Measurements from ENCODE around the gene AQP1. TPM values are rescaled to one million over a fixed set of nuclear protein-coding genes. Genes with fewer than 3 reads are reported as not detected.

The AQP1 gene
- total and polyA plus RNA-seq, 2 of the 13 experiments (the other 11 are each of a cell fraction or from before 2014, with no cell fraction given), result not detected

GRCh38 chr7:30974605-30975255 lies 63.1 kb downstream of the AQP1 start (continued):
- TF ChIP-seq RAD21 (CRISPR knock-in tag; IDR thresholded peaks at IDR 0.05), result peak; percentile 65; the same call in 1 of the 2 replicates
- no peak for TF ChIP-seq NFYC (CRISPR knock-in tag; IDR thresholded peaks at IDR 0.05)
- TF ChIP-seq ZNF737 (CRISPR knock-in tag; IDR thresholded peaks at IDR 0.05; ENCODE audit: borderline replicate concordance), result no peak
- TF ChIP-seq ZNF503 (CRISPR knock-in tag; IDR thresholded peaks at IDR 0.05), result no peak
- no peak for TF ChIP-seq ZNF709 (CRISPR knock-in tag; IDR thresholded peaks at IDR 0.05)
- TF ChIP-seq RERE (CRISPR knock-in tag; IDR thresholded peaks at IDR 0.05; ENCODE audit: low read depth), result no peak
- TF ChIP-seq REST (IDR thresholded peaks at IDR 0.05; ENCODE audit: borderline replicate concordance in 1 of 2, low read depth in 1 of 2, low read length in 2 of 2), result no peak
- no peak for TF ChIP-seq ZNF704 (CRISPR knock-in tag; IDR thresholded peaks at IDR 0.05; ENCODE audit: borderline replicate concordance)
- no peak for TF ChIP-seq REPIN1 (CRISPR knock-in tag; IDR thresholded peaks at IDR 0.05; ENCODE audit: borderline replicate concordance, low read depth)
- no peak for TF ChIP-seq TRAFD1 (CRISPR knock-in tag; IDR thresholded peaks at IDR 0.05; ENCODE audit: borderline replicate concordance)
- no peak for TF ChIP-seq ZNF597 (CRISPR knock-in tag; IDR thresholded peaks at IDR 0.05)
- TF ChIP-seq ZNF749 (CRISPR knock-in tag; IDR thresholded peaks at IDR 0.05; ENCODE audit: borderline replicate concordance), result no peak
